Measurements from ENCODE around the gene RASL10A. TPM values are rescaled to one million over a fixed set of nuclear protein-coding genes. Genes with fewer than 3 reads are reported as not detected.

The RASL10A gene
- total RNA-seq, 2 experiments from 2014 or later = 1.4 to 1.6 TPM

- Mint-ChIP-seq H3K4me3 (peak overlapping the region; percentile 59), H3K27ac (peak overlapping the region; percentile 43), H3K27me3 (ENCODE audit: low read depth) (peaks cover 38% of the 10 kb centered on the region), H3K4me1 (ENCODE audit: low read depth) (peaks cover 42% of the 10 kb centered on the region), H3K36me3 (ENCODE audit: low read depth) (peaks cover 6% of the 10 kb centered on the region), H3K9me3 (ENCODE audit: insufficient read depth) (no peaks in the 10 kb centered on the region)
- ATAC-seq (peak; percentile 2), DNase-seq (no peak)
- CTCF ChIA-PET = interaction anchor here (0.6 to 2.2 kb wide), 7 partner anchors 8 to 908 kb away, joined by 3 to 8 read pairs (median 4); no protein-coding TSS in a partner anchor
- POLR2A ChIA-PET = interaction anchor here (2.2 kb wide), 1 partner anchor 45 kb away, joined by 6 read pairs; no protein-coding TSS in a partner anchor
These were observed 1.7 kb downstream of the RASL10A start for GRCh38 chr22:29313576-29314466.

GRCh38 chr22:29313126-29313575 is 2.3 kb downstream of the RASL10A start:
- Mint-ChIP-seq H3K4me3 (no peak overlapping the region), H3K27me3 (ENCODE audit: low read depth) (peaks cover 38% of the 10 kb centered on the region)
- POLR2A ChIA-PET = interaction anchor here (0.6 to 2.2 kb wide), 2 partner anchors 12 to 44 kb away, joined by 4 to 6 read pairs; no protein-coding TSS in a partner anchor

GRCh38 chr22:29312218-29313125 is 3.0 kb downstream of the RASL10A start:
- H3K27ac Mint-ChIP-seq = no peak overlapping the region

More at GRCh38 chr22:29313126-29313575, 2.3 kb downstream of the RASL10A start:
- ATAC-seq (no peak), DNase-seq (peak; percentile 41)
- no peaks in the 10 kb centered on the region for H3K9me3 Mint-ChIP-seq (ENCODE audit: insufficient read depth)
- CTCF ChIA-PET = interaction anchor here (0.6 to 2.2 kb wide), 9 partner anchors 8 to 908 kb away, joined by 3 to 8 read pairs (median 3); no protein-coding TSS in a partner anchor
- H3K4me1 Mint-ChIP-seq (ENCODE audit: low read depth) = peaks cover 49% of the 10 kb centered on the region
- peaks cover 6% of the 10 kb centered on the region for H3K36me3 Mint-ChIP-seq (ENCODE audit: low read depth)
- no peak overlapping the region for H3K27ac Mint-ChIP-seq

GRCh38 chr22:29311464-29312217 is 3.9 kb downstream of the RASL10A start:
- Mint-ChIP-seq H3K4me1 (ENCODE audit: low read depth) (peaks cover 58% of the 10 kb centered on the region), H3K9me3 (ENCODE audit: insufficient read depth) (no peaks in the 10 kb centered on the region), H3K36me3 (ENCODE audit: low read depth) (peaks cover 6% of the 10 kb centered on the region), H3K27ac (no peak overlapping the region), H3K27me3 (ENCODE audit: low read depth) (peaks cover 35% of the 10 kb centered on the region), H3K4me3 (no peak overlapping the region)
- ATAC-seq (no peak), DNase-seq (no peak)
- ChIA-PET CTCF (interaction anchor here (0.6 to 2.0 kb wide), 3 partner anchors 24 to 35 kb away, joined by 3 to 6 read pairs (median 3); no protein-coding TSS in a partner anchor), POLR2A (no interaction called here)

More at GRCh38 chr22:29312218-29313125, 3.0 kb downstream of the RASL10A start:
- ChIA-PET POLR2A (interaction anchor here (0.6 to 2.2 kb wide), 2 partner anchors 12 to 44 kb away, joined by 4 to 6 read pairs; no protein-coding TSS in a partner anchor), CTCF (interaction anchor here (0.7 to 2.2 kb wide), 7 partner anchors 9 to 36 kb away, joined by 3 to 8 read pairs (median 3); no protein-coding TSS in a partner anchor)
- peaks cover 6% of the 10 kb centered on the region for H3K36me3 Mint-ChIP-seq (ENCODE audit: low read depth)
- H3K4me3 Mint-ChIP-seq = no peak overlapping the region
- DNase-seq (no peak), ATAC-seq (no peak)
- H3K4me1 Mint-ChIP-seq (ENCODE audit: low read depth) = peaks cover 56% of the 10 kb centered on the region
- H3K9me3 Mint-ChIP-seq (ENCODE audit: insufficient read depth) = no peaks in the 10 kb centered on the region
- H3K27me3 Mint-ChIP-seq (ENCODE audit: low read depth) = peaks cover 38% of the 10 kb centered on the region

- DNase-seq = peak; percentile 71
- POLR2A ChIA-PET = no interaction called here
- peaks cover 63% of the 10 kb centered on the region for H3K4me1 Mint-ChIP-seq (ENCODE audit: low read depth)
- peaks cover 6% of the 10 kb centered on the region for H3K36me3 Mint-ChIP-seq (ENCODE audit: low read depth)
- H3K27me3 Mint-ChIP-seq (ENCODE audit: low read depth) = peaks cover 32% of the 10 kb centered on the region
- ATAC-seq = peak; percentile 35
- CTCF ChIA-PET = interaction anchor here (0.6 kb wide), 1 partner anchor 23 kb away, joined by 3 read pairs; no protein-coding TSS in a partner anchor
- no peak overlapping the region for H3K27ac Mint-ChIP-seq
- H3K4me3 Mint-ChIP-seq = no peak overlapping the region
- H3K9me3 Mint-ChIP-seq (ENCODE audit: insufficient read depth) = no peaks in the 10 kb centered on the region
These were observed 4.6 kb downstream of the RASL10A start for GRCh38 chr22:29310863-29311339.

GRCh38 chr22:29310065-29310862 is 5.2 kb downstream of the RASL10A start:
- ATAC-seq (no peak), DNase-seq (no peak)
- no peak overlapping the region for H3K4me3 Mint-ChIP-seq
- POLR2A ChIA-PET = no interaction called here
- H3K27ac Mint-ChIP-seq = no peak overlapping the region
- H3K9me3 Mint-ChIP-seq (ENCODE audit: insufficient read depth) = no peaks in the 10 kb centered on the region
- H3K4me1 Mint-ChIP-seq (ENCODE audit: low read depth) = peaks cover 64% of the 10 kb centered on the region
- CTCF ChIA-PET = no interaction called here
- H3K27me3 Mint-ChIP-seq (ENCODE audit: low read depth) = peaks cover 34% of the 10 kb centered on the region
- H3K36me3 Mint-ChIP-seq (ENCODE audit: low read depth) = peaks cover 6% of the 10 kb centered on the region

GRCh38 chr22:29309332-29310064 is 6.0 kb downstream of the RASL10A start:
- DNase-seq (no peak), ATAC-seq (no peak)
- Mint-ChIP-seq H3K9me3 (ENCODE audit: insufficient read depth) (no peaks in the 10 kb centered on the region), H3K4me1 (ENCODE audit: low read depth) (peaks cover 64% of the 10 kb centered on the region), H3K4me3 (peak overlapping the region; percentile 63), H3K36me3 (ENCODE audit: low read depth) (peaks cover 6% of the 10 kb centered on the region), H3K27ac (peak overlapping the region; percentile 86), H3K27me3 (ENCODE audit: low read depth) (peaks cover 34% of the 10 kb centered on the region)
- ChIA-PET POLR2A (no interaction called here), CTCF (no interaction called here)

- POLR2A ChIA-PET = no interaction called here
- ATAC-seq = peak; percentile 38
- CTCF ChIA-PET = no interaction called here
These were observed 6.7 kb downstream of the RASL10A start for GRCh38 chr22:29308791-29309262.

GRCh38 chr22:29308148-29308790 is 7.2 kb downstream of the RASL10A start:
- DNase-seq = no peak
- peaks cover 52% of the 10 kb centered on the region for H3K4me1 Mint-ChIP-seq (ENCODE audit: low read depth)
- peak overlapping the region; percentile 86 for H3K27ac Mint-ChIP-seq
- POLR2A ChIA-PET = no interaction called here
- ATAC-seq = no peak
- peaks cover 5% of the 10 kb centered on the region for H3K36me3 Mint-ChIP-seq (ENCODE audit: low read depth)
- H3K4me3 Mint-ChIP-seq = peak overlapping the region; percentile 63
- peaks cover 24% of the 10 kb centered on the region for H3K27me3 Mint-ChIP-seq (ENCODE audit: low read depth)
- CTCF ChIA-PET = no interaction called here
- H3K9me3 Mint-ChIP-seq (ENCODE audit: insufficient read depth) = no peaks in the 10 kb centered on the region

More at GRCh38 chr22:29308791-29309262, 6.7 kb downstream of the RASL10A start:
- peaks cover 6% of the 10 kb centered on the region for H3K36me3 Mint-ChIP-seq (ENCODE audit: low read depth)
- H3K27me3 Mint-ChIP-seq (ENCODE audit: low read depth) = peaks cover 30% of the 10 kb centered on the region
- H3K4me3 Mint-ChIP-seq = peak overlapping the region; percentile 63
- peak; percentile 80 for DNase-seq
- no peaks in the 10 kb centered on the region for H3K9me3 Mint-ChIP-seq (ENCODE audit: insufficient read depth)
- H3K4me1 Mint-ChIP-seq (ENCODE audit: low read depth) = peaks cover 58% of the 10 kb centered on the region
- H3K27ac Mint-ChIP-seq = peak overlapping the region; percentile 86

Data from activated CD8-positive, alpha-beta T cell treated with anti-CD3 and anti-CD28 coated beads, Interleukin-2, amount 10 ng/mL, durations not matched to agents 7 days and 5 days (primary cell).